Astrocyte of the cerebellum (primary cell): ENCODE data around the gene ACSF3.
"Not testable (repeated sequence)": the region's sequence is repeated elsewhere in the genome, so short reads cannot be mapped to it uniquely, and the experiment has no call there.

ENCODE experiments used
- DNase-seq: peaks from one replicate; pipeline ENCODE4 v3.0.0-alpha.2; 2011; ENCODE audit warnings: low read depth
- H3K4me3 ChIP-seq: 2 replicates; pipeline ENCODE4 v1.5.1; 2011; ENCODE audit warnings: mild to moderate bottlenecking, low read depth, low read length, moderate library complexity
- in situ Hi-C: cut with HindIII; loops from 2 replicates; pipeline ENCODE4 v1.10.0; 2017; ENCODE audit warnings: low sequenced_read_pairs
- TF ChIP-seq, protein P1 (sequence below): IDR thresholded peaks from 2 replicates; pipeline ENCODE4 v1.5.1; 2012; ENCODE audit warnings: low read length, low read depth, moderate library complexity, mild to moderate bottlenecking; ENCODE audit errors: missing control alignments

Gene ACSF3

GRCh38 chr16:89072548-89073130, 21.0 kb upstream of the ACSF3 start:
- no peak overlapping the region for H3K4me3 ChIP-seq
- TF ChIP-seq, protein P1, sequence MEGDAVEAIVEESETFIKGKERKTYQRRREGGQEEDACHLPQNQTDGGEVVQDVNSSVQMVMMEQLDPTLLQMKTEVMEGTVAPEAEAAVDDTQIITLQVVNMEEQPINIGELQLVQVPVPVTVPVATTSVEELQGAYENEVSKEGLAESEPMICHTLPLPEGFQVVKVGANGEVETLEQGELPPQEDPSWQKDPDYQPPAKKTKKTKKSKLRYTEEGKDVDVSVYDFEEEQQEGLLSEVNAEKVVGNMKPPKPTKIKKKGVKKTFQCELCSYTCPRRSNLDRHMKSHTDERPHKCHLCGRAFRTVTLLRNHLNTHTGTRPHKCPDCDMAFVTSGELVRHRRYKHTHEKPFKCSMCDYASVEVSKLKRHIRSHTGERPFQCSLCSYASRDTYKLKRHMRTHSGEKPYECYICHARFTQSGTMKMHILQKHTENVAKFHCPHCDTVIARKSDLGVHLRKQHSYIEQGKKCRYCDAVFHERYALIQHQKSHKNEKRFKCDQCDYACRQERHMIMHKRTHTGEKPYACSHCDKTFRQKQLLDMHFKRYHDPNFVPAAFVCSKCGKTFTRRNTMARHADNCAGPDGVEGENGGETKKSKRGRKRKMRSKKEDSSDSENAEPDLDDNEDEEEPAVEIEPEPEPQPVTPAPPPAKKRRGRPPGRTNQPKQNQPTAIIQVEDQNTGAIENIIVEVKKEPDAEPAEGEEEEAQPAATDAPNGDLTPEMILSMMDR = no peak
- DNase-seq = no peak
- in situ Hi-C loops = no loop called here

GRCh38 chr16:89073346-89074071, 20.1 kb upstream of the ACSF3 start:
- in situ Hi-C loops = no loop called here
- TF ChIP-seq, protein P1 = no peak
- H3K4me3 ChIP-seq = no peak overlapping the region
- DNase-seq = no peak

DNA sequence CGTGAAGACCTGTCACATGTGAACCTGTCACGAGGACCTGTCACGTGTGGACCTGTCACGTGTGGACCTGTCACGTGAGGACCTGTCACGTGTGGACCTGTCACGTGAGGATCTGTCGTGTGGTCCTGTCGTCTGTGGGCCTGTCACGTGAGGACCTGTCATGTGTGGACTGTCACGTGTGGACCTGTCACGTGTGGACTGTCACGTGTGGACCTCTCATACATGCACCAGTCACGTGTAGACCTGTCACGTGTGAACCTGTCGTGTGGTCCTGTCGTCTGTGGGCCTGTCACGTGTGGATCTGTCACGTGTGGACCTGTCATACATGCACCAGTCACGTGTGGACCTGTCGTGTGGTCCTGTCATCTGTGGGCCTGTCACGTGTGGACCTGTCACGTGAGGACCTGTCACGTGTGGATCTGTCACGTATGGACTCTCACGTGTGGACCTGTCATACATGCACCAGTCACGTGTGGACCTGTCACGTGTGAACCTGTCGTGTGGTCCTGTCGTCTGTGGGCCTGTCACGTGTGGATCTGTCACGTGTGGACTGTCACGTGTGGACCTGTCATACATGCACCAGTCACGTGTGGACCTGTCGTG, 19.5 kb upstream of the ACSF3 start:
- H3K4me3 ChIP-seq, in situ Hi-C loops, DNase-seq: not testable (repeated sequence)

GRCh38 chr16:89074803-89075688, 18.6 kb upstream of the ACSF3 start:
- DNase-seq = no peak
- H3K4me3 ChIP-seq = no peak overlapping the region
- in situ Hi-C loops = no loop called here
- TF ChIP-seq, protein P1 = no peak

GRCh38 chr16:89076159-89076558, 17.5 kb upstream of the ACSF3 start:
- in situ Hi-C loops = no loop called here
- no peak for DNase-seq
- H3K4me3 ChIP-seq = no peak overlapping the region
- TF ChIP-seq, protein P1 = no peak

- in situ Hi-C loops = no loop called here
- DNase-seq = no peak
- H3K4me3 ChIP-seq = no peak overlapping the region
- TF ChIP-seq, protein P1 = no peak
Measured at GRCh38 chr16:89077076-89077475, 16.6 kb upstream of the ACSF3 start.
